Natural killer cell (primary cell): ENCODE measurements around the gene DPYD. TPM values are rescaled to one million over a fixed set of nuclear protein-coding genes. Genes with fewer than 3 reads are reported as not detected.

Experiments used
- ATAC-seq, 3 donors: fragments of 150-1000 bp in 2 of 3; fragments of 200-7000 bp in 1 of 3; cut with Tn5 transposase; 1 replicate in 1 of 3; 2 replicates in 2 of 3; pipeline ENCODE4 v1.10.0; 2021; ENCODE audit warnings: mild to moderate bottlenecking in 2 of 3, moderate library complexity in 2 of 3
- DNase-seq, 2 donors: peaks; one replicate each; pipeline versions ENCODE4 v3.0.0 to v3.0.0-alpha.2; 2013 to 2021; ENCODE audit warnings: mixed read lengths in 1 of 2
- H3K27ac ChIP-seq: one replicate; pipeline ENCODE4 v1.5.1; 2013; ENCODE audit warnings: mild to moderate bottlenecking, low read length
- H3K27me3 ChIP-seq: one replicate; pipeline ENCODE4 v1.6.1; 2013; ENCODE audit warnings: low read length; ENCODE audit not compliant: control insufficient read depth, insufficient read depth
- H3K36me3 ChIP-seq: one replicate; pipeline ENCODE4 v1.6.1; 2013; ENCODE audit warnings: low read length; ENCODE audit not compliant: control insufficient read depth, insufficient read depth
- H3K4me1 ChIP-seq: one replicate; pipeline ENCODE4 v1.6.1; 2013; ENCODE audit warnings: low read length; ENCODE audit not compliant: control insufficient read depth, insufficient read depth
- H3K4me3 ChIP-seq: one replicate; pipeline ENCODE4 v1.5.1; 2013; ENCODE audit warnings: low read length
- H3K9me3 ChIP-seq: one replicate; pipeline ENCODE4 v1.6.1; 2013; ENCODE audit warnings: low read length; ENCODE audit not compliant: control insufficient read depth, insufficient read depth
- H3K27ac Mint-ChIP-seq, 2 donors: one replicate each; pipeline ENCODE4 v1.8.0; 2022; ENCODE audit warnings: mild to moderate bottlenecking in 2 of 2, mixed read lengths in 2 of 2, moderate library complexity in 1 of 2
- H3K27me3 Mint-ChIP-seq, 2 donors: one replicate each; pipeline ENCODE4 v1.8.0; 2022; ENCODE audit warnings: low read depth in 2 of 2, mixed read lengths in 2 of 2
- H3K36me3 Mint-ChIP-seq: one replicate; pipeline ENCODE4 v1.8.0; 2022; ENCODE audit warnings: mixed read lengths
- H3K4me1 Mint-ChIP-seq, 2 donors: one replicate each; pipeline ENCODE4 v1.8.0; 2022; ENCODE audit warnings: mixed read lengths in 2 of 2
- H3K4me3 Mint-ChIP-seq: one replicate; pipeline ENCODE4 v1.8.0; 2022; ENCODE audit warnings: mild to moderate bottlenecking, moderate library complexity, mixed read lengths
- H3K9me3 Mint-ChIP-seq, 2 donors: one replicate each; pipeline ENCODE4 v1.8.0; 2022; ENCODE audit warnings: mixed read lengths in 2 of 2
- CTCF ChIP-seq: fragments of 200-600 bp; IDR thresholded peaks from one replicate; pipeline ENCODE4 v1.8.0; 2022; ENCODE audit warnings: antibody characterized with exemption
- WGBS: methylation state at CpG from one replicate; pipeline ENCODE4 v1.1.7; 2013; ENCODE audit warnings: missing lambda C conversion rate; ENCODE audit not compliant: insufficient coverage; 5-methylcytosine and 5-hydroxymethylcytosine counted together
- intact Hi-C: fragments of 100-400 bp; cut with micrococcal nuclease; formaldehyde crosslinking; loops from one replicate; pipeline ENCODE4 v1.14.2; 2022
- total RNA-seq, 4 donors: library from RNA; stranded (reverse); fragments of 120-200 nt in 1 of 4; gene quantifications; one replicate each; pipeline versions ENCODE4 v1.2.3 to v1.2.4, GENCODE V29; 2013 to 2022

DPYD gene
- total RNA-seq, 3 donors from 2014 or later (not counting 1 experiment from before 2014, with no cell fraction given), result 56.6 to 66.7 (median 56.9) TPM

- Mint-ChIP-seq H3K27ac (peak overlapping the region in 1 of 2 donors; percentile 31), H3K4me1 (peaks cover 10 to 17% of the 10 kb centered on the region in 2 donors), H3K9me3 (no peaks in the 10 kb centered on the region), H3K27me3 (no peaks in the 10 kb centered on the region), H3K36me3 (no peaks in the 10 kb centered on the region), H3K4me3 (peak overlapping the region; percentile 63)
- TF ChIP-seq CTCF, result no peak
- DNase-seq, result no peak
- Histone ChIP-seq H3K27ac (no peak overlapping the region), H3K4me1 (no peaks in the 10 kb centered on the region), H3K27me3 (no peaks in the 10 kb centered on the region), H3K4me3 (no peak overlapping the region), H3K36me3 (no peaks in the 10 kb centered on the region), H3K9me3 (no peaks in the 10 kb centered on the region)
- intact Hi-C loops, result loop anchor here (5.0 kb wide), 1 partner anchor 68 kb away; no protein-coding TSS in a partner anchor
- WGBS, result 6% methylated on average over 4 of the region's 4 CpGs
- ATAC-seq, result peak; percentile 58 to 71 (median 61)
These were observed 71.2 kb downstream of the DPYD start for GRCh38 chr1:97849345-97850340.

- H3K4me1 ChIP-seq, result no peaks in the 10 kb centered on the region
- no peak overlapping the region for H3K4me3 ChIP-seq
- H3K9me3 ChIP-seq, result no peaks in the 10 kb centered on the region
- no peaks in the 10 kb centered on the region for H3K36me3 ChIP-seq
- H3K4me3 Mint-ChIP-seq, result no peak overlapping the region
- no peaks in the 10 kb centered on the region for H3K36me3 Mint-ChIP-seq
- no peak overlapping the region for H3K27ac Mint-ChIP-seq
- H3K27me3 Mint-ChIP-seq, result no peaks in the 10 kb centered on the region
- intact Hi-C loops, result loop anchor here (5.0 kb wide), 1 partner anchor 71 kb away; no protein-coding TSS in a partner anchor
- H3K27ac ChIP-seq, result no peak overlapping the region
- TF ChIP-seq CTCF, result no peak
- ATAC-seq (no peak), DNase-seq (no peak)
- peaks cover 12 to 16% of the 10 kb centered on the region in 2 donors for H3K4me1 Mint-ChIP-seq
- H3K27me3 ChIP-seq, result no peaks in the 10 kb centered on the region
- 97% methylated on average over 10 of the region's 10 CpGs for WGBS
- H3K9me3 Mint-ChIP-seq, result no peaks in the 10 kb centered on the region
These were observed 75.0 kb downstream of the DPYD start for GRCh38 chr1:97845805-97846204.

- Histone ChIP-seq H3K27ac (no peak overlapping the region), H3K9me3 (no peaks in the 10 kb centered on the region), H3K4me1 (no peaks in the 10 kb centered on the region), H3K27me3 (no peaks in the 10 kb centered on the region), H3K4me3 (no peak overlapping the region), H3K36me3 (no peaks in the 10 kb centered on the region)
- Mint-ChIP-seq H3K27ac (no peak overlapping the region), H3K4me1 (peaks cover 6 to 12% of the 10 kb centered on the region in 2 donors), H3K4me3 (no peak overlapping the region), H3K9me3 (no peaks in the 10 kb centered on the region), H3K27me3 (no peaks in the 10 kb centered on the region), H3K36me3 (no peaks in the 10 kb centered on the region)
- ATAC-seq, result no peak
- DNase-seq, result no peak
- 96% methylated on average over 5 of the region's 5 CpGs for WGBS
- intact Hi-C loops, result loop anchor here (5.0 kb wide), 1 partner anchor 73 kb away; no protein-coding TSS in a partner anchor
- TF ChIP-seq CTCF, result no peak
These were observed 76.2 kb downstream of the DPYD start for GRCh38 chr1:97844552-97845089.
